ENCODE data around the gene ANXA6. TPM values are rescaled to one million over a fixed set of nuclear protein-coding genes. Genes with fewer than 3 reads are reported as not detected.
A peak's percentile ranks its signal among the peaks of the same experiment; 100 is the strongest.

The ANXA6 gene
- total and polyA plus RNA-seq, 9 of the 15 experiments (the other 6 are each of a cell fraction or from before 2014, with no cell fraction given), result 0.70 to 13.2 (median 8.3) TPM

GRCh38 chr5:151080613-151081430 is 76.8 kb downstream of the ANXA6 start, which contains the start of gene TNIP1 (continued):
- TF ChIP-seq ZNF639 (CRISPR knock-in tag; conservative IDR thresholded peaks at IDR 0.05 in 1 of 2, IDR thresholded peaks at IDR 0.05 in 1 of 2) (peak in 1 of 2 experiments; percentile 58; a peak in 2 of 4 replicates), ZNF740 (CRISPR knock-in tag; IDR thresholded peaks at IDR 0.05) (0 out of 2 replicates have a peak, but pooled peaks have one; percentile 17), ZNF740 (tag; IDR thresholded peaks at IDR 0.05) (no peak), MEF2A (IDR thresholded peaks at IDR 0.05; ENCODE audit: control insufficient read depth, low read depth, low read length) (no peak), TEAD1 (CRISPR knock-in tag; IDR thresholded peaks at IDR 0.05) (peak in 1 of 2 experiments; percentile 68; a peak in 3 of 4 replicates), ZNF583 (CRISPR knock-in tag; IDR thresholded peaks at IDR 0.05) (0 out of 2 replicates have a peak, but pooled peaks have one; percentile 68), EP400 (IDR thresholded peaks at IDR 0.05) (peak; percentile 88), SIN3B (IDR thresholded peaks at IDR 0.05; ENCODE audit: low read depth) (peak; percentile 33; the same call in 1 of the 2 replicates), TBL1XR1 (IDR thresholded peaks at IDR 0.05; ENCODE audit: low read length in 2 of 2) (peak in 1 of 2 experiments; percentile 36; a peak in 1 of 4 replicates), FOXP1 (CRISPR knock-in tag; IDR thresholded peaks at IDR 0.05) (peak; percentile 84), ELF1 (tag; IDR thresholded peaks at IDR 0.05) (peak; percentile 89), SMARCA5 (IDR thresholded peaks at IDR 0.05) (no peak), ZNF184 (CRISPR knock-in tag; IDR thresholded peaks at IDR 0.05) (no peak), RBM22 (IDR thresholded peaks at IDR 0.05; ENCODE audit: low read depth, low read length, poor library complexity, severe bottlenecking) (peak; percentile 36), NR1H2 (CRISPR knock-in tag; IDR thresholded peaks at IDR 0.05) (0 out of 2 replicates have a peak, but pooled peaks have one; percentile 45), CEBPZ (IDR thresholded peaks at IDR 0.05; ENCODE audit: borderline replicate concordance, low read depth, low read length) (no peak), ZBTB12 (CRISPR knock-in tag; IDR thresholded peaks at IDR 0.05) (0 out of 2 replicates have a peak, but pooled peaks have one; percentile 2), SRSF3 (IDR thresholded peaks at IDR 0.05; ENCODE audit: insufficient read depth, low read length) (0 out of 2 replicates have a peak, but pooled peaks have one; percentile 49), POLR2A (conservative IDR thresholded peaks at IDR 0.05) (peak; percentile 82), ELF2 (CRISPR knock-in tag; IDR thresholded peaks at IDR 0.05) (0 out of 2 replicates have a peak, but pooled peaks have one; percentile 42)
